ENCODE measurements around the gene YPEL4. TPM values are rescaled to one million over a fixed set of nuclear protein-coding genes. Genes with fewer than 3 reads are reported as not detected.

Gene YPEL4
- total RNA-seq, 2 donors from 2014 or later: 0.44 to 0.98 TPM

- no peaks in the 10 kb centered on the region for H3K9me3 ChIP-seq
- TF ChIP-seq CTCF (IDR thresholded peaks at IDR 0.05): no peak
- no peak for DNase-seq
- no peak overlapping the region for H3K9ac ChIP-seq (ENCODE audit: low read depth in 2 of 2, low read length in 2 of 2)
- H3K36me3 ChIP-seq: no peaks in the 10 kb centered on the region
- H3K27ac ChIP-seq: no peak overlapping the region
- H3K27me3 ChIP-seq: no peaks in the 10 kb centered on the region
- intact Hi-C loops (cut with DNase I): loop anchor here (2.0 to 10.0 kb wide), 3 partner anchors 71 to 293 kb away; partner anchors contain the start of genes SMTNL1 and TIMM10
- H3K4me1 ChIP-seq: no peaks in the 10 kb centered on the region
- no peak overlapping the region for H3K4me3 ChIP-seq
Observed at GRCh38 chr11:57640068-57640800, 9.5 kb downstream of the YPEL4 start.

GRCh38 chr11:57639321-57640067 is 10.2 kb downstream of the YPEL4 start:
- DNase-seq: no peak
- Histone ChIP-seq H3K27ac (no peak overlapping the region), H3K27me3 (no peaks in the 10 kb centered on the region), H3K9me3 (no peaks in the 10 kb centered on the region), H3K9ac (ENCODE audit: low read depth in 2 of 2, low read length in 2 of 2) (no peak overlapping the region), H3K4me3 (no peak overlapping the region), H3K4me1 (no peaks in the 10 kb centered on the region), H3K36me3 (no peaks in the 10 kb centered on the region)
- intact Hi-C loops (cut with DNase I): loop anchor here (2.0 to 10.0 kb wide), 3 partner anchors 71 to 292 kb away; partner anchors contain the start of genes SMTNL1 and TIMM10
- no peak for TF ChIP-seq CTCF (IDR thresholded peaks at IDR 0.05)

- Histone ChIP-seq H3K9me3 (no peaks in the 10 kb centered on the region), H3K27me3 (no peaks in the 10 kb centered on the region), H3K9ac (ENCODE audit: low read depth in 2 of 2, low read length in 2 of 2) (peak overlapping the region; percentile 38 to 76), H3K4me3 (peak overlapping the region; percentile 54), H3K4me1 (no peaks in the 10 kb centered on the region), H3K36me3 (no peaks in the 10 kb centered on the region), H3K27ac (no peak overlapping the region)
- DNase-seq: no peak
- no peak for TF ChIP-seq CTCF (IDR thresholded peaks at IDR 0.05)
- intact Hi-C loops (cut with DNase I): no loop called here
Observed at GRCh38 chr11:57638811-57639320, 10.8 kb downstream of the YPEL4 start.

GRCh38 chr11:57638005-57638781 is 11.5 kb downstream of the YPEL4 start:
- H3K36me3 ChIP-seq: no peaks in the 10 kb centered on the region
- DNase-seq: no peak
- H3K4me1 ChIP-seq: no peaks in the 10 kb centered on the region
- H3K27me3 ChIP-seq: no peaks in the 10 kb centered on the region
- H3K9me3 ChIP-seq: no peaks in the 10 kb centered on the region
- H3K9ac ChIP-seq (ENCODE audit: low read depth in 2 of 2, low read length in 2 of 2): peak overlapping the region; percentile 38 to 76
- intact Hi-C loops (cut with DNase I): no loop called here
- H3K27ac ChIP-seq: no peak overlapping the region
- TF ChIP-seq CTCF (IDR thresholded peaks at IDR 0.05): no peak
- peak overlapping the region; percentile 54 for H3K4me3 ChIP-seq

DNA sequence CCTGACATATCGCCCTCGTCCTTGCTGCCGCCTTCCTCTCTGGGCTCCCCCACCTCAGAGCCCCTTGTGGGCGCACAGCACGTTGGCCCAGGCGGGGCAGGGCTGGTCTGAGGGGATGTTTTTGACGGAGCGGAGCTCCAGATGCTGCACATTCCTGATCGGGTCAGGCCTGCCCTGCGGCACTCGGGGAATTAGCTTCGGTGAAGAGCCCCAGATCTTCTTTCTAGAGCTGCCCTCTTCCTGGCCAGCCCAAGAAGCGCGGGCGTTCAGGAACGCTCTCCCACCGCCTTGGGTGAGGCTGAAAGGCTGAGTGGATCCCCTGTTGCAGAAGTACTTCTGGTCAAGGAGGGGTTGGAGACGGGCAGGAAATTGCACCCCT is 12.1 kb downstream of the YPEL4 start:
- Histone ChIP-seq H3K36me3 (no peaks in the 10 kb centered on the region), H3K27me3 (no peaks in the 10 kb centered on the region), H3K9me3 (no peaks in the 10 kb centered on the region), H3K9ac (ENCODE audit: low read depth in 2 of 2, low read length in 2 of 2) (no peak overlapping the region), H3K4me1 (no peaks in the 10 kb centered on the region), H3K4me3 (no peak overlapping the region), H3K27ac (no peak overlapping the region)
- intact Hi-C loops (cut with DNase I): no loop called here
- no peak for DNase-seq
- no peak for TF ChIP-seq CTCF (IDR thresholded peaks at IDR 0.05)

All from colonic mucosa (tissue), 4 donors.